ENCODE measurements around the gene ZNF622. TPM values are rescaled to one million over a fixed set of nuclear protein-coding genes. Genes with fewer than 3 reads are reported as not detected.

The ZNF622 gene
- total and polyA plus RNA-seq, 10 of the 15 experiments (the other 5 are each of a cell fraction or from before 2014, with no cell fraction given) = 9.0 to 60.3 (median 31.0) TPM

GRCh38 chr5:16480821-16481538 lies 15.4 kb upstream of the ZNF622 start:
- ATAC-seq (no peak), FAIRE-seq (no peak), DNase-seq (ENCODE audit: low read depth, low spot score) (no peak)
- H3K36me3 ChIP-seq (ENCODE audit: control insufficient read depth in 2 of 2, insufficient read depth in 2 of 2, low read length in 1 of 2) = no peaks in the 10 kb centered on the region
- intact Hi-C loops (cut with micrococcal nuclease; ENCODE audit: unreplicated experiment) = no loop called here
- BruUV-seq (replicated peaks) = no TSS peak
- H3K4me3 ChIP-seq = no peak overlapping the region
- H3K27ac ChIP-seq (ENCODE audit: control insufficient read depth, insufficient read depth) = no peak overlapping the region
- no peaks in the 10 kb centered on the region for H3K9me3 ChIP-seq (replicated peaks; ENCODE audit: control insufficient read depth, insufficient read depth, low read length)
- ChIA-PET RAD21 (ENCODE audit: unreplicated experiment) (no interaction called here), CTCF (no interaction called here), POLR2A (no interaction called here), SMC1A (ENCODE audit: uncharacterized antibody, unreplicated experiment) (no interaction called here)
- in situ Hi-C loops (cut with MboI) = no loop called here
- WGBS (ENCODE audit: insufficient coverage, insufficient replicate concordance, low lambda C conversion rate, missing lambda C conversion rate) = 63% methylated on average over 6 of the region's 6 CpGs
- TF ChIP-seq SUPT20H (IDR thresholded peaks at IDR 0.05; ENCODE audit: borderline replicate concordance, control insufficient read depth, low read depth, low read length) = no peak
- no peak for TF ChIP-seq CHD2 (IDR thresholded peaks at IDR 0.05; ENCODE audit: borderline replicate concordance, low read depth, low read length)
- no peak for TF ChIP-seq ASH2L (IDR thresholded peaks at IDR 0.05; ENCODE audit: borderline replicate concordance, low read depth)
- TF ChIP-seq NR2C1 (IDR thresholded peaks at IDR 0.05) = no peak
- TF ChIP-seq SP1 (IDR thresholded peaks at IDR 0.05; ENCODE audit: low read depth, low read length) = no peak
- no peak for TF ChIP-seq SMC3 (IDR thresholded peaks at IDR 0.05; ENCODE audit: borderline replicate concordance, low read length)
- H3K4me2 ChIP-seq (ENCODE audit: control insufficient read depth, insufficient read depth) = no peak overlapping the region
- no peak overlapping the region for H2AFZ ChIP-seq (ENCODE audit: control insufficient read depth, low read depth, low read length)
- no peak overlapping the region for H3K9ac ChIP-seq (ENCODE audit: control insufficient read depth, insufficient read depth, low read length)
- H4K20me1 ChIP-seq (ENCODE audit: control insufficient read depth, insufficient read depth) = no peaks in the 10 kb centered on the region
- H3K4me1 ChIP-seq (ENCODE audit: control insufficient read depth, insufficient read depth, low read length) = no peaks in the 10 kb centered on the region
- no peaks in the 10 kb centered on the region for H3K79me2 ChIP-seq (ENCODE audit: control insufficient read depth, insufficient read depth, low read length)
- no peaks in the 10 kb centered on the region for H3K27me3 ChIP-seq (replicated peaks in 1 of 2; ENCODE audit: control insufficient read depth in 2 of 2, insufficient read depth in 2 of 2, low read length in 1 of 2)

- Histone ChIP-seq H4K20me1 (ENCODE audit: control insufficient read depth, insufficient read depth) (no peaks in the 10 kb centered on the region), H3K4me2 (ENCODE audit: control insufficient read depth, insufficient read depth) (no peak overlapping the region), H3K36me3 (ENCODE audit: control insufficient read depth in 2 of 2, insufficient read depth in 2 of 2, low read length in 1 of 2) (no peaks in the 10 kb centered on the region), H3K27ac (ENCODE audit: control insufficient read depth, insufficient read depth) (no peak overlapping the region), H3K27me3 (replicated peaks in 1 of 2; ENCODE audit: control insufficient read depth in 2 of 2, insufficient read depth in 2 of 2, low read length in 1 of 2) (no peaks in the 10 kb centered on the region), H3K79me2 (ENCODE audit: control insufficient read depth, insufficient read depth, low read length) (no peaks in the 10 kb centered on the region), H3K4me3 (no peak overlapping the region), H3K9me3 (replicated peaks; ENCODE audit: control insufficient read depth, insufficient read depth, low read length) (no peaks in the 10 kb centered on the region), H3K4me1 (ENCODE audit: control insufficient read depth, insufficient read depth, low read length) (no peaks in the 10 kb centered on the region), H2AFZ (ENCODE audit: control insufficient read depth, low read depth, low read length) (no peak overlapping the region), H3K9ac (ENCODE audit: control insufficient read depth, insufficient read depth, low read length) (no peak overlapping the region)
- RAD21 ChIA-PET (ENCODE audit: unreplicated experiment) = no interaction called here
- CTCF ChIA-PET = no interaction called here
- intact Hi-C loops (cut with micrococcal nuclease; ENCODE audit: unreplicated experiment) = no loop called here
- POLR2A ChIA-PET = no interaction called here
- ATAC-seq (no peak), FAIRE-seq (no peak), DNase-seq (ENCODE audit: low read depth, low spot score) (no peak)
- in situ Hi-C loops (cut with MboI) = no loop called here
- TF ChIP-seq SKIL (IDR thresholded peaks at IDR 0.05; ENCODE audit: low read depth, poor library complexity, severe bottlenecking) (no peak), POLR2A (IDR thresholded peaks at IDR 0.05; ENCODE audit: low read depth, low read length) (no peak), RAD51 (IDR thresholded peaks at IDR 0.05) (no peak), POLR2AphosphoS2 (IDR thresholded peaks at IDR 0.05; ENCODE audit: low read depth, low read length) (no peak), SMARCA5 (IDR thresholded peaks at IDR 0.05) (no peak), TARDBP (IDR thresholded peaks at IDR 0.05; ENCODE audit: borderline replicate concordance) (no peak), RELA (IDR thresholded peaks at IDR 0.05; ENCODE audit: borderline replicate concordance, partially characterized antibody) (no peak), PAX8 (IDR thresholded peaks at IDR 0.05) (no peak), GABPA (IDR thresholded peaks at IDR 0.05; ENCODE audit: low read depth) (no peak), FOXM1 (IDR thresholded peaks at IDR 0.05; ENCODE audit: low read depth, low read length) (no peak), NBN (IDR thresholded peaks at IDR 0.05) (no peak), MXI1 (IDR thresholded peaks at IDR 0.05; ENCODE audit: low read depth, low read length) (no peak), NFIC (IDR thresholded peaks at IDR 0.05; ENCODE audit: low read depth, low read length) (no peak), EGR1 (IDR thresholded peaks at IDR 0.05; ENCODE audit: borderline replicate concordance in 1 of 2, low read depth in 2 of 2, low read length in 2 of 2) (no peak)
- SMC1A ChIA-PET (ENCODE audit: uncharacterized antibody, unreplicated experiment) = no interaction called here
- no TSS peak for BruUV-seq (replicated peaks)
These were observed 14.5 kb upstream of the ZNF622 start for GRCh38 chr5:16480144-16480543.

Data from GM12878 (cell line).